Activated T-helper 9 cell treated with anti-CD3 and anti-CD28 coated beads, Interleukin-2, amount 50 U/mL, for 16 hours (primary cell): ENCODE data around the gene GRWD1.
"Not testable (repeated sequence)": the region's sequence is repeated elsewhere in the genome, so short reads cannot be mapped to it uniquely, and the experiment has no call there.

Experiments
- DNase-seq: peaks from one replicate; pipeline ENCODE4 v3.0.0-alpha.2; 2020; ENCODE audit warnings: low read depth

Gene GRWD1

DNA sequence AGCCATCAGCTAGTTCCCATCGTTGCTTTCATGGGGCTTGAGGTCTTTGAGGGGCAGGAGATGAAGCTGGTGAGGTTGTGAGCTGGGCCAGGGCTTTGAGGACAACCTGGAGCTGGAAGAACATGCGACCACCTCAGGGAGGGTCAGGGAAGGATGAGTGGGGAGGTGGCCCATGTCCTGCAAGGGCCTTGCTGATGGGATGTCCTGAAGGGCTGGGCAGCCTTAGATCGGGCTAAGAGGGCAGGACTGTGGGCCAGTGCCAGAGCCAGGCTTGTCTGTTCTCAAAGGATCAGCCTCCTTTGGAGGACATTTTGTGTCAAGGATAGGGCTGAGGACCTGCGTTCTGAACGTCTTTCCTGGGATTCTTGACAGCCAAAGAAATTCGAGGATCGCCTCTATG lies 33.9 kb downstream of the GRWD1 start:
- no peak for DNase-seq

DNA sequence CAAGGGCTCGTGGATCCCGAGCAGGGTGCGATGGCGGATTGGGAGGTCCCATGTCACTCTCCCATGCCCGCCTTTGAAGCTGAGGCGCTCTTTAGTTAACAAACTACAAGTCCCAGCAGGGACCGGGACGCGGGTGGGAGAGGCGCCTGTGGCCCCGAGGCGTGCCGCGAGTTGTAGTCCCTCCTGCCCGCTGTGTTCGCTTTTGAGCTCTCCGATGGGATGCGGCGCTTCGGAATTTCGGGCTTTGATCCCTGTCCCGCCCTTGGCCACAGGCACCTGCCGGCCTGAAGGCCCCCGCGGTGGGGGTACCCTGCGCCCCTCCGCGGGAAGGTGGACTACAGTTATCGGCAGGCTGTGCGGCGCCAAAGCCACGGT lies 34.4 kb downstream of the GRWD1 start:
- no peak for DNase-seq

GRCh38 chr19:48480558-48481500 lies 35.0 kb downstream of the GRWD1 start:
- peak; percentile 35 for DNase-seq

GRCh38 chr19:48481846-48482639 lies 36.3 kb downstream of the GRWD1 start:
- DNase-seq: no peak

- DNase-seq: no peak
Measured at GRCh38 chr19:48483301-48483700, 37.5 kb downstream of the GRWD1 start.

GRCh38 chr19:48484247-48484893 lies 38.6 kb downstream of the GRWD1 start:
- no peak for DNase-seq

DNA sequence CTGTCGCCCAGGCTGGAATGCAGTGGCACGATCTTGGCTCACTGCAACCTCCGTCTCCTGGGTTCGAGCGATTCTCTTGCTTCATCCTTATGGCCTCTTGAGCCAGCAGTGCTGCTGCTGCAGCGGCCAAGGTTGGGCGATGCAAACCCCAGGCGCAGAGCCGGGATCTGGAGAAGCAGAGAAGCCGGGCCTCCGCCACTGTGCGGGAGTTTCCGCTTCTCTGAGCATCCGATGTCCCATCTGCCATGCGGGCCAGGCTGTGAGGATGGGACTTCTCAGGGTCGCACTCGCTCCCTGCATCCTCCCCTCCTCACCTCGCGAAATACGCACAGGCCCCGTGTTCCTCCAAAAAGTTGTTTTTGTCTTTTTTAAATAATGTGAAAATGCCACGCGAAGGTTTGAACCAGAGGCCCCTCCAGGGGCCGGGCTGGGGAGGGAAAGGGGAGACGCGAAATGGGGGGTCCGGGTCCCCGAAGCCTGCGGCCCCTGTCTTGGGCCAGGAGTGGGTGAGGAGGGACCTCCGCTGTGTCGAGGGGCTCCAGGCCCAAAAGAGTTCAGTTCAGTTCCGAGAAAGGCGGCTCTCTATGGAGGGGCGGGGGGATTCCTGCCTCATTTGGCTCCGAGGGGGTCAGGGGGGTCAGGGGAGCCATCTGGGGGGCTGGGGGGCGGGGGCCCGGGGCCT lies 39.3 kb downstream of the GRWD1 start:
- no peak for DNase-seq

- not testable (repeated sequence) for DNase-seq
Measured at GRCh38 chr19:48486706-48487105, 40.9 kb downstream of the GRWD1 start.

- no peak for DNase-seq
Measured at GRCh38 chr19:48487544-48487943, 41.8 kb downstream of the GRWD1 start.

DNA sequence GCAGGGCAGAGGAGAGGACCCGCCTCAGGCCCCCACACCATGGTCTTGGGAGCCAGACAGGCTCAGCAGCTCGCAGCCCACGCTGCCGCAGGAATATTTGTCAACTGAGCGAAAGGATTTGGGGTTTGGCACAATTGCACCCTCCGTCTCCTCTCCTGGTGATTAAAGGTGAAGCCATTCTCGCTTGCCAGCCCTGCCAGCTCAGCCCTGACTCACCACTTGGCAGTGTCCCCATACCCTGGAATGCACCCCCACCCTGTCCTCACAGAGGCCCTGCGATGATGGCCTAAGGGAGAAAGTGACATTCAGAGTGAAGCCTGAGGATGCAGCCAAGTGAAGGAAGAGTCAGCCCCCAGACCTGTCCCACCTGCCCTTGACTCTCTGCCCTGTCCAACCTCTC lies 42.2 kb downstream of the GRWD1 start:
- no peak for DNase-seq

DNA sequence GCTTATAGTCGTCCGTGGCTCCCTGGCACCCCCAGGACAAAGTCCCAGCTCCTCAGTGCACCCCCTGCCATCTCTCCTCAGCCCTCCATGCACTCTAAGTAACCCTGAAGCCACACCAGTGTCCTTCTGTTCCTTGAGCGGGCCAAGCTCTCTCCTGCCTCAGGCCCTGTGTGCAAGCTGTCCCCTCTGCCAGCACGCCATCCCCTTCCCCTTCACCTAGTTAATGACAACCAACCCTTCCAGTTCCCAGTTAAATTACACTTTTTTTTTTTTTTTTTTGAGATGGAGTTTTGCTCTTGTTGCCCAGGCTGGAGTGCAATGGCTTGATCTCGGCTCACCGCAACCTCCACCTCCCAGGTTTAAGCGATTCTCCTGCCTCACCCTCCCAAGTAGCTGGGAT lies 42.7 kb downstream of the GRWD1 start:
- not testable (repeated sequence) for DNase-seq

DNA sequence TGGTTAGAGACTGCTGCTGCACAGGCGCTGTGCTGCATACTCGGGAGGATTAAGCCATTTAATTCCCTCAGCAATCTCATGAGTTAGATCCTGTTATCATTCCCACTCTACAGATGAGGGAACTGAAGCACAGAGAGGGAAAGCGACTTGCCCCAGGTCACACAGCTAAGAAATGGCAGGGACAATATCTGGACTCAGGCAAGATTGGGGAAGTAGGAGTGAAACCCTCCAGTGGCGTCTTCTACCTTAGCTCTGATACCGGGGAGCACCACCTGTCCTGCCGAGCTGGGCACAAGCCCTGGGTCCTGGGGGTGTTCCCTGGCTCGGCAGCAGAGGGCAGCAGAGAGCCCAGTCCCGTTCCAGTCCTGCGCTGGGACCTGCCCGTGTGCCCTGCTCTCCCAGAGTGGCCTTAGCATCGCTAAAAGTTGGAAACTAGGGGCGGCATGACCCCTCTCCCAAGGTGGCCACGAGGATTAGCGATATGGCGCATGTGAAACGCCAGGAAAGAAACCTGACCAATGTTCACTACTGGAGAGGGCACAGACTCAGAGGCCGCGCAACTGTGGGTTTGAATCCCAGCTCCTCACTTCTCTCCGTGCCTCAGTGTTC lies 43.9 kb downstream of the GRWD1 start:
- DNase-seq: peak; percentile 65

GRCh38 chr19:48490981-48491792 lies 45.4 kb downstream of the GRWD1 start:
- peak; percentile 43 for DNase-seq

DNA sequence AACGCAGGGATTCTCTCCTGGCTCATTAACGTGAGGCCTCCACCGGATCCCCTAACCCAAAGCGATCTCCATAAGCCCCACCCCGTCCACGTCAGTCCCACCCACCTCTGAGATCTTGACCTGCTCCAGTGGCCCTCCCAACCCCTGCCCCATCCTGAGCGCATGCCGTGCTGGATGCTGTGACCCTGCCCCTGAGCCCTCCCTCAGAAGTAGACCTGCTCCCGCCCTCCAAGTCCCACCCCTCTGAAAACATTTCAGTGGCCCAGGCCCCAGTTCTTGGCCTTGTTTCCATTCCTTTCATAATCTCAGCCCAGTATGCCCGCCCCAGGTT lies 46.0 kb downstream of the GRWD1 start:
- DNase-seq: no peak

GRCh38 chr19:48492925-48493717 lies 47.3 kb downstream of the GRWD1 start:
- peak; percentile 66 for DNase-seq

DNA sequence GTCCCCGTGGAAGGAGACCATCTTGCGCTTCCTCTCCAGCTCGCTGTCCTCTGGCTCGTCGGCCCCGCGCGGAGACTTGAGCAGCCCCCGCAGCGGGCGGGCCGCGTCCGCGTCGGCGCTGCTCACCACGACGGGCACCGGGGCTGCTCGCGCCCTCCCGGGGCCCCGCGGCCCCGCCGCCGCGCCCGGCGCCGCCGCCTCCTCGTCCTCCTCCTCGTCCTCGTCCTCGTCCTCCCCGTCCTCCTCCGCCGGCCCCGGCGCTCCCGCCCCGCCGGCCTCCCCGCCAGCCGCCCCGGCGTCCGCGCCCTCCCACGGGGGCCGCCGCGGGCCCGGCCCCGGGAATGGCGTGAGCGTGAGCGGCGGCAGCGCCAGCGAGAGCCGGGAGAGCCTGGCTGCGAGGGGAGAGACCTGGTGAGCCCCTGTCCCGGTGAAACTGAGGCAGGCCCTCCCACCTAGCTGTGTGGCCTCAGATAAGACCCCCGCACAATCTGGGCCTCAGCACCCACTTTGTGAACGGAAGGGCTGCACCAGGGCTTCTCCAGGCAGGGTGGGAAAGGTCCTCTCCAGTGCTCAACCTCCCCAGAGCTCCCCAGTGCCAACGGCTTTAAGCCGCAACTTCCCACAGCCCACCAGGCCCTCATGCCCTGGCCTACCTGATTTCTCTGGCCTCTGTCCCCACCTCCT lies 48.1 kb downstream of the GRWD1 start:
- no peak for DNase-seq

DNA sequence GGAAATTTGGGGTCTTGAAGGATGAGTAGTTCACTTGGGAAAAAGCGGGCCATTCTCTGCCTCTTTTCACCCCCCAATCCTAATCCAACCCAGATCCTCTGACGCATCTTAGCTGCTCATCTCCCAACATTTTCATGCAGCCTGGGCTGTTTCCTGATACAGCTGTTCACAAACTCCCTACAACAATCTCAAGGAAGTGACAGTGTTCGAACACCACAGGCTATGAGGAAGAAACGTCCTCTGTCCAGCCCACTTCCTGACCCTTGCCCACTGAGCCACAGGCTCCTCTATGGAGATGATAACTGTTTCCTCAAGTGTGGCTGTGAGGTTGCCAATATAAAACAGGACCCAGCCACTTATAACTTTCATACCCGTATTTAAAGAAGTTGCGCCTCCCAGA lies 49.6 kb downstream of the GRWD1 start:
- no peak for DNase-seq

GRCh38 chr19:48496959-48497727 lies 51.4 kb downstream of the GRWD1 start:
- no peak for DNase-seq
